IMR-90 (cell line): Measurements from ENCODE around the gene EPN1. TPM values are rescaled to one million over a fixed set of nuclear protein-coding genes. Genes with fewer than 3 reads are reported as not detected.

Experiments used
- ATAC-seq: fragments of 200-7000 bp; cut with Tn5 transposase; 2 replicates; pipeline ENCODE4 v1.9.1; 2020; ENCODE audit warnings: low read depth, mild to moderate bottlenecking, moderate library complexity
- BruUV-seq: library from RNA; stranded (reverse); fragments of 400-500 nt; replicated peaks from 2 replicates; lab custom pipeline; 2021; lab: Mats Ljungman, UMichigan
- CTCF ChIA-PET: fragments of 300-600 bp; formaldehyde crosslinking; extraction: SDS; loops from one replicate; lab custom pipeline; 2021; ENCODE audit warnings: antibody characterized with exemption; lab: Yijun Ruan, JAX
- POLR2A ChIA-PET: fragments of 300-600 bp; sonication (Branson Sonifier 250); formaldehyde crosslinking; loops from one replicate; lab custom pipeline; 2022; ENCODE audit warnings: antibody characterized with exemption; ENCODE audit not compliant: unreplicated experiment; lab: Charles Lee
- DNase-seq: peaks from one replicate; pipeline ENCODE4 v3.0.0; 2013
- H2AFZ ChIP-seq: replicated peaks from 2 replicates; pipeline ENCODE3; 2013; ENCODE audit warnings: low read length, mild to moderate bottlenecking; ENCODE audit not compliant: poor library complexity
- H2AK5ac ChIP-seq: 2 replicates; pipeline ENCODE4 v1.6.1; 2013; ENCODE audit warnings: low read depth, low read length, inconsistent platforms
- H2AK9ac ChIP-seq: replicated peaks from 2 replicates; pipeline ENCODE3; 2013; ENCODE audit warnings: mild to moderate bottlenecking, low read depth, low read length, moderate library complexity; ENCODE audit not compliant: poor library complexity
- H2BK120ac ChIP-seq: 2 replicates; pipeline ENCODE4 v1.6.1; 2013; ENCODE audit warnings: low read depth, low read length, inconsistent platforms
- H2BK15ac ChIP-seq: 3 replicates; pipeline ENCODE4 v1.6.1; 2013; ENCODE audit warnings: low read depth, low read length, inconsistent platforms
- H2BK20ac ChIP-seq: 2 replicates; pipeline ENCODE4 v1.6.1; 2013; ENCODE audit warnings: low read depth, mild to moderate bottlenecking, inconsistent platforms, low read length, moderate library complexity
- H2BK5ac ChIP-seq: 2 replicates; pipeline ENCODE4 v1.6.1; 2013; ENCODE audit warnings: mild to moderate bottlenecking, low read depth, low read length, inconsistent platforms; ENCODE audit not compliant: poor library complexity, severe bottlenecking
- H3K14ac ChIP-seq: replicated peaks from 2 replicates; pipeline ENCODE4 v1.6.1; 2013; ENCODE audit warnings: low read depth, low read length, inconsistent platforms
- H3K18ac ChIP-seq: 2 replicates; pipeline ENCODE4 v1.6.1; 2013; ENCODE audit warnings: low read depth, low read length, control low read depth
- H3K23ac ChIP-seq: 2 replicates; pipeline ENCODE4 v1.6.1; 2013; ENCODE audit warnings: low read depth, low read length, inconsistent platforms
- H3K27ac ChIP-seq: 2 replicates; pipeline ENCODE4 v1.5.1; 2013; ENCODE audit warnings: mild to moderate bottlenecking, control low read depth, low read length; ENCODE audit not compliant: insufficient read depth
- H3K27me3 ChIP-seq: 2 replicates; pipeline ENCODE4 v1.6.1; 2013; ENCODE audit warnings: low read length; ENCODE audit not compliant: control insufficient read depth, insufficient read depth
- H3K36me3 ChIP-seq: 2 replicates; pipeline ENCODE4 v1.6.1; 2013; ENCODE audit warnings: low read length, mixed read lengths; ENCODE audit not compliant: control insufficient read depth, insufficient read depth
- H3K4ac ChIP-seq: 2 replicates; pipeline ENCODE4 v1.6.1; 2013; ENCODE audit warnings: low read depth, low read length, inconsistent platforms
- H3K4me1 ChIP-seq: 2 replicates; pipeline ENCODE4 v1.6.1; 2013; ENCODE audit warnings: low read length, mixed read lengths; ENCODE audit not compliant: control insufficient read depth, insufficient read depth
- H3K4me2 ChIP-seq: 2 replicates; pipeline ENCODE4 v1.6.1; 2013; ENCODE audit warnings: low read depth, mild to moderate bottlenecking, control low read depth, low read length, moderate library complexity
- H3K4me3 ChIP-seq: 2 replicates; pipeline ENCODE4 v1.5.1; 2013; ENCODE audit warnings: low read depth, mild to moderate bottlenecking, control low read depth, low read length, moderate library complexity; ENCODE audit not compliant: insufficient read depth
- H3K56ac ChIP-seq: 2 replicates; pipeline ENCODE4 v1.6.1; 2013; ENCODE audit warnings: low read length, inconsistent platforms; ENCODE audit not compliant: insufficient read depth; ENCODE audit errors: extremely low read depth
- H3K79me1 ChIP-seq, 2 experiments: 2 replicates each; pipeline ENCODE4 v1.6.1; 2013; ENCODE audit warnings: low read length in 2 of 2, inconsistent platforms in 1 of 2, low read depth in 1 of 2
- H3K9ac ChIP-seq: 2 replicates; pipeline ENCODE4 v1.6.1; 2013; ENCODE audit warnings: low read depth, low read length, control low read depth
- H3K9me1 ChIP-seq: 2 replicates; pipeline ENCODE4 v1.6.1; 2013; ENCODE audit warnings: low read length, inconsistent platforms; ENCODE audit not compliant: insufficient read depth
- H3K9me3 ChIP-seq: 2 replicates; pipeline ENCODE4 v1.6.1; 2013; ENCODE audit warnings: low read length; ENCODE audit not compliant: control insufficient read depth, insufficient read depth
- H4K20me1 ChIP-seq: 2 replicates; pipeline ENCODE4 v1.6.1; 2013; ENCODE audit warnings: low read length, inconsistent platforms; ENCODE audit not compliant: insufficient read depth
- H4K5ac ChIP-seq: 2 replicates; pipeline ENCODE4 v1.6.1; 2013; ENCODE audit warnings: mild to moderate bottlenecking, low read depth, low read length, control low read depth
- H4K8ac ChIP-seq, 2 experiments: 2 replicates each; pipeline ENCODE4 v1.6.1; 2013; ENCODE audit warnings: low read depth in 2 of 2, low read length in 2 of 2, control low read depth in 1 of 2, inconsistent platforms in 1 of 2
- H4K91ac ChIP-seq: 2 replicates; pipeline ENCODE4 v1.6.1; 2013; ENCODE audit warnings: low read depth, low read length, inconsistent platforms; ENCODE audit not compliant: insufficient read depth
- CEBPB ChIP-seq: IDR thresholded peaks from 2 replicates; pipeline ENCODE4 v1.6.1; 2012; ENCODE audit warnings: low read depth, low read length, improper control_type of control experiment
- MAFK ChIP-seq: IDR thresholded peaks from 2 replicates; pipeline ENCODE4 v1.6.1; 2012; ENCODE audit warnings: low read depth, low read length, improper control_type of control experiment
- MXI1 ChIP-seq: IDR thresholded peaks from 2 replicates; pipeline ENCODE4 v1.6.1; 2012; ENCODE audit warnings: low read depth, mild to moderate bottlenecking, low read length, moderate library complexity, borderline replicate concordance
- NFE2L2 ChIP-seq: fragments of 150-350 bp; IDR thresholded peaks from 2 replicates; pipeline ENCODE4 v1.6.1; 2016; ENCODE audit warnings: low read depth, mild to moderate bottlenecking, low read length
- POLR2A ChIP-seq: IDR thresholded peaks from 2 replicates; pipeline ENCODE4 v1.6.1; 2012; ENCODE audit warnings: mild to moderate bottlenecking, low read depth, low read length
- RCOR1 ChIP-seq: IDR thresholded peaks from 2 replicates; pipeline ENCODE4 v1.6.1; 2012; ENCODE audit warnings: mild to moderate bottlenecking, low read length, improper control_type of control experiment; ENCODE audit not compliant: insufficient replicate concordance
- RFX5 ChIP-seq: IDR thresholded peaks from 2 replicates; pipeline ENCODE4 v1.8.0; 2012; ENCODE audit warnings: low read depth, mild to moderate bottlenecking, low read length, moderate library complexity
- SMC3 ChIP-seq: fragments of 150-350 bp; IDR thresholded peaks from 2 replicates; pipeline ENCODE4 v1.6.1; 2016; ENCODE audit warnings: low read depth, mild to moderate bottlenecking, antibody characterized with exemption, low read length, moderate library complexity
- WGBS, 2 experiments: methylation state at CpG; one replicate each; pipeline versions ENCODE4 v1.1.5 to v1.1.7; 2013; ENCODE audit warnings: missing lambda C conversion rate in 2 of 2; ENCODE audit not compliant: insufficient read length in 1 of 2; ENCODE audit errors: extremely low coverage in 2 of 2; 5-methylcytosine and 5-hydroxymethylcytosine counted together
- dilution Hi-C: fragments of 300-500 bp; cut with HindIII; formaldehyde crosslinking; loops from one replicate; pipeline ENCODE4 v1.14.3; 2018; ENCODE audit warnings: low sequenced_read_pairs; ENCODE audit not compliant: unreplicated experiment
- in situ Hi-C: fragments of 300-500 bp; cut with MboI; formaldehyde crosslinking; loops from 3 replicates; pipeline ENCODE4 v1.14.3; 2019; ENCODE audit warnings: low sequenced_read_pairs, inconsistent platforms, mixed read lengths
- intact Hi-C: fragments of 100-400 bp; cut with micrococcal nuclease; formaldehyde crosslinking; loops from 2 replicates; pipeline ENCODE4 v1.10.0; 2022
- polyA plus RNA-seq, 3 experiments: library from polyadenylated mRNA; depleted of rRNA; stranded (reverse); fragments of >200 nt; gene quantifications; 2 replicates each; pipeline ENCODE4 v1.2.3, GENCODE V29; 2012; ENCODE audit warnings: low replicate concordance in 1 of 3
- total RNA-seq: library from RNA; depleted of rRNA; stranded (reverse); fragments of >200 nt; gene quantifications from 2 replicates; pipeline ENCODE4 v1.2.3, GENCODE V29; 2012
- TF ChIP-seq, protein P1 (sequence below): fragments of 150-350 bp; IDR thresholded peaks from 2 replicates; pipeline ENCODE4 v1.6.1; 2016; ENCODE audit warnings: low read depth, mild to moderate bottlenecking, low read length, moderate library complexity, borderline replicate concordance
- TF ChIP-seq, protein P2 (sequence below): fragments of 150-350 bp; IDR thresholded peaks from 2 replicates; pipeline ENCODE4 v1.6.1; 2017; ENCODE audit warnings: mild to moderate bottlenecking, antibody characterized with exemption, low read length, low read depth

EPN1 gene
- total and polyA plus RNA-seq, 2 of the 4 experiments (the other 2 are of a cell fraction) = 19.0 to 122 TPM

DNA sequence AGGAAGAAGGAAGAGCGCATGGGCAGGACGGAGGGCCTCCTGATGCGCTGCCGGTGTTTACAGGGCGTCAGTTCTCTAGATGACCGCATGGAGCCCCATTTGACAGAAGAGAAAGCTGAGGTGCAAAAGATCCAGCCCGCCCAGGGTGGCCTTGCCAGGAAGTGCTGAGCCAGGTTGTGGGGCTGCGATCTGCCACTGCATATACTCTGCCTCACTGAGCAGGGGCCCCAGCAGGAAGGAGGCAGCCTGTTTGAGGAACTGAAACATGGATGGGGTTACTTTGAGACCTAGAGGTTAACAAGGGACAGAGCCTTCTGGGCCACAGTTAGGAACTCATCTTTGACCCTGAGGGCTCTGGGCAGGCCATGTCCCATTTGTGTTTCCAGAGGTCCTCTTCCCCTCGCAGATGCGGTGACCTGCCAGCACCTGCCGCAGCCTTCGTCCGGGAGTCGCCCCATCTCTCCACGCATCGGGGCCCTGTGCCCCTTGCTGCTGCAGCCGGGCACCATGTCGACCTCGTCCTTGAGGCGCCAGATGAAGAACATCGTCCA, 3.2 kb downstream of the EPN1 start:
- Histone ChIP-seq H3K4me2 (no peak overlapping the region), H3K36me3 (peaks cover 41% of the 10 kb centered on the region), H3K18ac (no peak overlapping the region), H2AFZ (no peak overlapping the region), H4K91ac (no peak overlapping the region), H3K27ac (no peak overlapping the region), H4K20me1 (peaks cover 61% of the 10 kb centered on the region), H3K4ac (no peak overlapping the region), H2BK15ac (no peak overlapping the region), H3K27me3 (no peaks in the 10 kb centered on the region), H2BK120ac (no peak overlapping the region), H3K79me1 (peaks cover 15 to 70% of the 10 kb centered on the region in 2 experiments), H3K9me1 (peaks cover 7% of the 10 kb centered on the region; the same call in 1 of the 2 replicates), H3K14ac (no peak overlapping the region), H3K56ac (no peak overlapping the region), H2BK5ac (no peak overlapping the region), H2AK9ac (no peak overlapping the region), H3K4me3 (no peak overlapping the region), H2BK20ac (no peak overlapping the region), H3K9ac (no peak overlapping the region), H4K8ac (no peak overlapping the region), H3K4me1 (peaks cover 10% of the 10 kb centered on the region), H3K23ac (no peak overlapping the region), H4K5ac (no peak overlapping the region), H3K9me3 (no peaks in the 10 kb centered on the region), H2AK5ac (no peak overlapping the region)
- POLR2A ChIA-PET = no interaction called here
- in situ Hi-C loops = loop anchor here (25.0 kb wide), 1 partner anchor 459 kb away; the partner anchor contains the start of gene ZNF444
- dilution Hi-C loops = no loop called here
- CTCF ChIA-PET = no interaction called here
- BruUV-seq = no TSS peak
- ATAC-seq = no peak
- no peak for DNase-seq
- TF ChIP-seq, protein P1, sequence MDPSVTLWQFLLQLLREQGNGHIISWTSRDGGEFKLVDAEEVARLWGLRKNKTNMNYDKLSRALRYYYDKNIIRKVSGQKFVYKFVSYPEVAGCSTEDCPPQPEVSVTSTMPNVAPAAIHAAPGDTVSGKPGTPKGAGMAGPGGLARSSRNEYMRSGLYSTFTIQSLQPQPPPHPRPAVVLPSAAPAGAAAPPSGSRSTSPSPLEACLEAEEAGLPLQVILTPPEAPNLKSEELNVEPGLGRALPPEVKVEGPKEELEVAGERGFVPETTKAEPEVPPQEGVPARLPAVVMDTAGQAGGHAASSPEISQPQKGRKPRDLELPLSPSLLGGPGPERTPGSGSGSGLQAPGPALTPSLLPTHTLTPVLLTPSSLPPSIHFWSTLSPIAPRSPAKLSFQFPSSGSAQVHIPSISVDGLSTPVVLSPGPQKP = no peak
- TF ChIP-seq NFE2L2 (no peak), POLR2A (no peak), RFX5 (no peak), SMC3 (no peak), CEBPB (no peak), MAFK (no peak), MXI1 (no peak), RCOR1 (no peak)
- TF ChIP-seq, protein P2, sequence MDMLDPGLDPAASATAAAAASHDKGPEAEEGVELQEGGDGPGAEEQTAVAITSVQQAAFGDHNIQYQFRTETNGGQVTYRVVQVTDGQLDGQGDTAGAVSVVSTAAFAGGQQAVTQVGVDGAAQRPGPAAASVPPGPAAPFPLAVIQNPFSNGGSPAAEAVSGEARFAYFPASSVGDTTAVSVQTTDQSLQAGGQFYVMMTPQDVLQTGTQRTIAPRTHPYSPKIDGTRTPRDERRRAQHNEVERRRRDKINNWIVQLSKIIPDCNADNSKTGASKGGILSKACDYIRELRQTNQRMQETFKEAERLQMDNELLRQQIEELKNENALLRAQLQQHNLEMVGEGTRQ = no peak
- 94% methylated on average over 7 of the region's 21 CpGs; no CpG with 5 or more reads in 1 of the 2 experiments for WGBS, 2 experiments
- intact Hi-C loops = no loop called here
